Activated CD4-positive, alpha-beta T cell treated with anti-CD3 and anti-CD28 coated beads, Interleukin-2, amount 10 ng/mL, durations not matched to agents 7 days and 5 days (primary cell): ENCODE data around the gene HCAR2. TPM values are rescaled to one million over a fixed set of nuclear protein-coding genes. Genes with fewer than 3 reads are reported as not detected.
"Not testable (repeated sequence)": the region's sequence is repeated elsewhere in the genome, so short reads cannot be mapped to it uniquely, and the experiment has no call there.

ENCODE experiments used
- CTCF ChIA-PET: fragments of 350-600 bp; sonication (Branson Sonifier 250); formaldehyde crosslinking; loops from one replicate; lab custom pipeline; 2021; ENCODE audit warnings: antibody characterized with exemption; lab: Charles Lee
- POLR2A ChIA-PET: fragments of 350-600 bp; sonication (Branson Sonifier 250); formaldehyde crosslinking; loops from one replicate; lab custom pipeline; 2021; ENCODE audit warnings: antibody characterized with exemption; lab: Charles Lee
- DNase-seq: peaks from one replicate; pipeline ENCODE4 v3.0.0-alpha.2; 2020
- H3K27ac Mint-ChIP-seq: one replicate; pipeline ENCODE4 v1.8.0; 2021; ENCODE audit warnings: mild to moderate bottlenecking, moderate library complexity, mixed read lengths
- H3K27me3 Mint-ChIP-seq: one replicate; pipeline ENCODE4 v1.8.0; 2021; ENCODE audit warnings: mixed read lengths
- H3K36me3 Mint-ChIP-seq: one replicate; pipeline ENCODE4 v1.8.0; 2021; ENCODE audit warnings: low read depth, mixed read lengths
- H3K4me1 Mint-ChIP-seq: one replicate; pipeline ENCODE4 v1.8.0; 2021; ENCODE audit warnings: mixed read lengths
- H3K4me3 Mint-ChIP-seq: one replicate; pipeline ENCODE4 v1.8.0; 2021; ENCODE audit warnings: mild to moderate bottlenecking, moderate library complexity, mixed read lengths
- H3K9me3 Mint-ChIP-seq: one replicate; pipeline ENCODE4 v1.8.0; 2021; ENCODE audit warnings: mixed read lengths
- total RNA-seq, 2 experiments: library from RNA; stranded (reverse); gene quantifications; one replicate each; pipeline ENCODE4 v1.2.3, GENCODE V29; 2021

Gene HCAR2
- total RNA-seq, 2 experiments from 2014 or later: not detected

GRCh38 chr12:122710341-122710740, 7.2 kb upstream of the HCAR2 start:
- DNase-seq, H3K27ac Mint-ChIP-seq, H3K4me1 Mint-ChIP-seq, CTCF ChIA-PET, H3K27me3 Mint-ChIP-seq, H3K9me3 Mint-ChIP-seq, H3K36me3 Mint-ChIP-seq, H3K4me3 Mint-ChIP-seq, POLR2A ChIA-PET: not testable (repeated sequence)

GRCh38 chr12:122709287-122709686, 6.1 kb upstream of the HCAR2 start:
- CTCF ChIA-PET, H3K4me3 Mint-ChIP-seq, H3K36me3 Mint-ChIP-seq, DNase-seq, H3K27me3 Mint-ChIP-seq, H3K4me1 Mint-ChIP-seq, H3K9me3 Mint-ChIP-seq, POLR2A ChIA-PET, H3K27ac Mint-ChIP-seq: not testable (repeated sequence)

GRCh38 chr12:122703841-122704240, 684 bp upstream of the HCAR2 start:
- H3K4me1 Mint-ChIP-seq, H3K27ac Mint-ChIP-seq, H3K4me3 Mint-ChIP-seq, H3K36me3 Mint-ChIP-seq, POLR2A ChIA-PET, H3K27me3 Mint-ChIP-seq, H3K9me3 Mint-ChIP-seq, DNase-seq: not testable (repeated sequence)
- CTCF ChIA-PET: interaction anchor here (0.5 kb wide), 1 partner anchor 715 kb away, joined by 7 read pairs; no protein-coding TSS in a partner anchor

- H3K9me3 Mint-ChIP-seq, POLR2A ChIA-PET, H3K27ac Mint-ChIP-seq, H3K36me3 Mint-ChIP-seq, H3K4me3 Mint-ChIP-seq, H3K4me1 Mint-ChIP-seq, DNase-seq, H3K27me3 Mint-ChIP-seq, CTCF ChIA-PET: not testable (repeated sequence)
Measured at GRCh38 chr12:122701481-122701880, 1.7 kb downstream of the HCAR2 start.

- H3K27me3 Mint-ChIP-seq, H3K36me3 Mint-ChIP-seq, H3K4me3 Mint-ChIP-seq, H3K27ac Mint-ChIP-seq, DNase-seq, H3K9me3 Mint-ChIP-seq, POLR2A ChIA-PET, H3K4me1 Mint-ChIP-seq, CTCF ChIA-PET: not testable (repeated sequence)
Measured at GRCh38 chr12:122700038-122700710, 3.0 kb downstream of the HCAR2 start.

GRCh38 chr12:122696922-122697321, 6.2 kb downstream of the HCAR2 start:
- H3K9me3 Mint-ChIP-seq, H3K27me3 Mint-ChIP-seq, CTCF ChIA-PET, POLR2A ChIA-PET, H3K36me3 Mint-ChIP-seq, DNase-seq, H3K4me1 Mint-ChIP-seq, H3K4me3 Mint-ChIP-seq, H3K27ac Mint-ChIP-seq: not testable (repeated sequence)

- POLR2A ChIA-PET: no interaction called here
- Mint-ChIP-seq H3K27me3 (no peaks in the 10 kb centered on the region), H3K9me3 (no peaks in the 10 kb centered on the region), H3K27ac (no peak overlapping the region), H3K4me3 (no peak overlapping the region), H3K4me1 (peaks cover 3% of the 10 kb centered on the region), H3K36me3 (no peaks in the 10 kb centered on the region)
- CTCF ChIA-PET: interaction anchor here (0.6 to 0.9 kb wide), 4 partner anchors 48 to 1991 kb away, joined by 3 to 4 read pairs (median 3); no protein-coding TSS in a partner anchor
- no peak for DNase-seq
Measured at GRCh38 chr12:122691566-122691965, 11.6 kb downstream of the HCAR2 start.

- H3K4me3 Mint-ChIP-seq: no peak overlapping the region
- CTCF ChIA-PET: no interaction called here
Measured at GRCh38 chr12:122688291-122688690, 14.9 kb downstream of the HCAR2 start.

GRCh38 chr12:122687086-122687485, 16.1 kb downstream of the HCAR2 start:
- CTCF ChIA-PET: no interaction called here
- no peaks in the 10 kb centered on the region for H3K36me3 Mint-ChIP-seq

More at GRCh38 chr12:122688291-122688690, 14.9 kb downstream of the HCAR2 start:
- no peak overlapping the region for H3K27ac Mint-ChIP-seq
- no peaks in the 10 kb centered on the region for H3K36me3 Mint-ChIP-seq
- no peaks in the 10 kb centered on the region for H3K9me3 Mint-ChIP-seq
- peaks cover 3% of the 10 kb centered on the region for H3K4me1 Mint-ChIP-seq
- POLR2A ChIA-PET: no interaction called here
- DNase-seq: no peak
- no peaks in the 10 kb centered on the region for H3K27me3 Mint-ChIP-seq

GRCh38 chr12:122686538-122686937, 16.6 kb downstream of the HCAR2 start:
- Mint-ChIP-seq H3K4me3 (no peak overlapping the region), H3K27me3 (no peaks in the 10 kb centered on the region), H3K27ac (no peak overlapping the region), H3K36me3 (no peaks in the 10 kb centered on the region), H3K9me3 (no peaks in the 10 kb centered on the region), H3K4me1 (peaks cover 1% of the 10 kb centered on the region)
- POLR2A ChIA-PET: no interaction called here
- no peak for DNase-seq
- CTCF ChIA-PET: no interaction called here

More at GRCh38 chr12:122687086-122687485, 16.1 kb downstream of the HCAR2 start:
- no peak for DNase-seq
- peaks cover 3% of the 10 kb centered on the region for H3K4me1 Mint-ChIP-seq
- no peak overlapping the region for H3K27ac Mint-ChIP-seq
- no peak overlapping the region for H3K4me3 Mint-ChIP-seq
- no peaks in the 10 kb centered on the region for H3K27me3 Mint-ChIP-seq
- POLR2A ChIA-PET: no interaction called here
- no peaks in the 10 kb centered on the region for H3K9me3 Mint-ChIP-seq

- Mint-ChIP-seq H3K9me3 (no peaks in the 10 kb centered on the region), H3K4me3 (no peak overlapping the region), H3K36me3 (no peaks in the 10 kb centered on the region), H3K27me3 (no peaks in the 10 kb centered on the region), H3K4me1 (no peaks in the 10 kb centered on the region), H3K27ac (no peak overlapping the region)
- POLR2A ChIA-PET: no interaction called here
- CTCF ChIA-PET: no interaction called here
- DNase-seq: no peak
Measured at GRCh38 chr12:122684297-122684813, 18.8 kb downstream of the HCAR2 start.

- ChIA-PET POLR2A (no interaction called here), CTCF (no interaction called here)
- Mint-ChIP-seq H3K27ac (no peak overlapping the region), H3K36me3 (no peaks in the 10 kb centered on the region), H3K27me3 (no peaks in the 10 kb centered on the region), H3K4me3 (no peak overlapping the region), H3K4me1 (no peaks in the 10 kb centered on the region), H3K9me3 (no peaks in the 10 kb centered on the region)
- DNase-seq: no peak
Measured at GRCh38 chr12:122681814-122682213, 21.3 kb downstream of the HCAR2 start.

GRCh38 chr12:122680989-122681388, 22.2 kb downstream of the HCAR2 start:
- H3K9me3 Mint-ChIP-seq, H3K4me1 Mint-ChIP-seq, H3K36me3 Mint-ChIP-seq, POLR2A ChIA-PET, H3K4me3 Mint-ChIP-seq, DNase-seq, CTCF ChIA-PET, H3K27ac Mint-ChIP-seq, H3K27me3 Mint-ChIP-seq: not testable (repeated sequence)

GRCh38 chr12:122676781-122677180, 26.4 kb downstream of the HCAR2 start:
- CTCF ChIA-PET, H3K36me3 Mint-ChIP-seq, H3K27me3 Mint-ChIP-seq, H3K27ac Mint-ChIP-seq, DNase-seq, H3K4me1 Mint-ChIP-seq, POLR2A ChIA-PET, H3K9me3 Mint-ChIP-seq, H3K4me3 Mint-ChIP-seq: not testable (repeated sequence)
